ENCODE results near the gene TEAD1.

- TF ChIP-seq POLR2A (IDR thresholded peaks at IDR 0.05): no peak
- TF ChIP-seq CTCF (IDR thresholded peaks at IDR 0.05 in 4 of 5, conservative IDR thresholded peaks at IDR 0.05 in 1 of 5): no peak
These were observed 135.8 kb downstream of the TEAD1 start for GRCh38 chr11:12809864-12810567.

Data from gastrocnemius medialis (tissue), 4 donors.